GM19043 (cell line): Measurements from ENCODE around the gene LIPT2.
"Not testable (repeated sequence)": the region's sequence is repeated elsewhere in the genome, so short reads cannot be mapped to it uniquely, and the experiment has no call there.

Source experiments
- ATAC-seq: cut with Tn5 transposase; IDR thresholded peaks from one replicate; pipeline ENCODE4 v1.9.1; 2021; ENCODE audit warnings: low read depth; ENCODE audit not compliant: unreplicated experiment

Gene LIPT2

DNA sequence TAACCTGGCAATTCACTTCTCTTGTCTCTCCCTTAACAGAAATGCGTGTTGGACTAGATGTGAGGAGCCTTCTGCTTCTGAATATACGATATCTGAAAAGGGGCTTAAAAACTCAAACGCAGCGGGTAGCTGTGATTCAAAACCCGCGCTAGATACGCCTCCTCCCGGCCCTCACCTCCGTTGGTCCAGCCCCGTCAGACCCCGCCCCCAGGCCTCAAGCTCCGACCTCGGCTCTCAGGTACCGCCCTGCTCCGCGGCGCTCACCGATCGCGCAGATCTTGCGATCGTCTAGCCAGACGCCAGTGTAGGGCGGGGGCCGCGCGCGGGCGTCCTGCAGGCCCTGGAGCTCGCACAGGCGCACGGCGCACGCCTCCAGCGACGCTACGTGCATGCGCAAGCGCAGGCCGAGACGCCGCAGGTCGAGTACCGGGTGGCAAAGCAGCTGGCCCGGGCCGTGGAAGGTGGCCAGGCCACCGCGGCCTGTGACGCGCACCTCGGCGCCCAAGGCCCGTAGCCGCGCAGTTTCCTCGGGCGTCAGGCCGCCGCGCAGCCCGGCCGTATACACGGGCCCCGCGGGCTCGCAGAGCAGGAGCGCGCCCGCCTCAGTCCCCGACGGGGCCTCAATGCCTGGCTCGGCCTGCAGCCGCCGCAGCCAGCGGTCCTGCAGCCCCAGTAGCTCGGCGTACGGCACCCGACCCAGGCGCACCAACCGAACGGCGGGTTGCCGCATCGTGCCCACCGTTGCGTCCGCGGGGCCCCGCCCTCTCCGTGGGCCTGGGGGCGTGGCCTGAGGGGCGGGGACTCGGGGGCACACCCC, at the start of gene LIPT2:
Gene LIPT2 (minus strand): TSS at position 751 of the 817 bp plus-strand sequence. CDS start 21 bp downstream, at position 730.
- peak; percentile 96 for ATAC-seq

DNA sequence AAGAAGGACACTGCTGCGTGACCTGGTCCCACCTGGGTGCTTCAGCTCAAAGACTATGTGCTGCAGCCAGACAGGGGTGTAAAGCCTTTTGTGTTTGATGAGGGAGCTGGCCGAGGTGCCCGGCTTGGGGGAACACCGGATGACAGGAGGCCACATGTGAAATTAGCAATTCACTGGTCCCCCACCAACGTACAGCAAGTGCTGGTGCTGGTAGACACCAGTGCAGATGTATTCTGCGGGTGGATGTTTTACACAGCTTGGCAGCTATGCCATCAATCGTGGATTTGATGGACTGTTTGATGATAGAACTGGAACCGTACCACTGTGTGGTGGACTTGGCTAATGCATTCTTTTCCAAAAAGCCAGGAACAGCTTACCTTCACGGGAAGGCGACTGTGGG, 47.9 kb upstream of the LIPT2 start:
- ATAC-seq, result no peak

DNA sequence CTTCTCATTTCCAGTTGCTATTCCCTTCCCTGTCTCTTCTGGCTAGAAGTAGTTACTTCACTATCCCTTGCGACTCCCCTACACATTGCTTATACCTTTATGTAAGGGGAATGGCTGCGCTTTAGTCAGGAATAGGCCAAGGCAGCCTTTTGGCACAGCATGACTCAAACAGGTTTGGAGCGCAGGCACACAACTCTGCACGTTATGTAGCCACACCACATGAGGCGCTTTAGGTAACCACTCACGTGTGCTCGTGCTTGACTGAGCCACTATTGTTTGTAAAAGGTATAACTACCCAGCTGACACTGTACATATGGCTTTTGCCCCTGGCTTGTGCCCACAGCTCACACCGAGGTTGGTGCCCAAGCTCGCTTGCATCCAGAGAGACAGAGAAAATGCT, 46.7 kb upstream of the LIPT2 start:
- no peak for ATAC-seq

DNA sequence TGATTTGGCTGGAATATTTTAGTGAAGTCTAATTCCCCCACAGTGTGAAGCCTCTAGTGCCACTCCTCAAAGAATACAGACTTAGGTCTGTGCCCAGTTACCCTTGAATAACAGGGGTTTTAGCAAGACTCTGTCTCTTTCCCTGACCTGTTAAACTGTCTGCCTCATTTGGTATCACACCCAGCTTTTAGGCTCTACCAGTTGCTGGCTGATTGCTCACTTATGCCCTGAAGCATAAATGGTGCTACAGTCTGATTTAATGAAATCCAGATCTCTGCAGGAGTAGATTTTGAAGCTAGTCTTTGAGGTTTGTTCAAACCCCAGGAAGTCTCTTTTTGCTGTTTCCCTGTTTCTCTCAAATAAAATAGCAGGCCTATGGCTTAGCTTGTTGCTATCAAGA, 45.2 kb upstream of the LIPT2 start:
- ATAC-seq, result no peak

DNA sequence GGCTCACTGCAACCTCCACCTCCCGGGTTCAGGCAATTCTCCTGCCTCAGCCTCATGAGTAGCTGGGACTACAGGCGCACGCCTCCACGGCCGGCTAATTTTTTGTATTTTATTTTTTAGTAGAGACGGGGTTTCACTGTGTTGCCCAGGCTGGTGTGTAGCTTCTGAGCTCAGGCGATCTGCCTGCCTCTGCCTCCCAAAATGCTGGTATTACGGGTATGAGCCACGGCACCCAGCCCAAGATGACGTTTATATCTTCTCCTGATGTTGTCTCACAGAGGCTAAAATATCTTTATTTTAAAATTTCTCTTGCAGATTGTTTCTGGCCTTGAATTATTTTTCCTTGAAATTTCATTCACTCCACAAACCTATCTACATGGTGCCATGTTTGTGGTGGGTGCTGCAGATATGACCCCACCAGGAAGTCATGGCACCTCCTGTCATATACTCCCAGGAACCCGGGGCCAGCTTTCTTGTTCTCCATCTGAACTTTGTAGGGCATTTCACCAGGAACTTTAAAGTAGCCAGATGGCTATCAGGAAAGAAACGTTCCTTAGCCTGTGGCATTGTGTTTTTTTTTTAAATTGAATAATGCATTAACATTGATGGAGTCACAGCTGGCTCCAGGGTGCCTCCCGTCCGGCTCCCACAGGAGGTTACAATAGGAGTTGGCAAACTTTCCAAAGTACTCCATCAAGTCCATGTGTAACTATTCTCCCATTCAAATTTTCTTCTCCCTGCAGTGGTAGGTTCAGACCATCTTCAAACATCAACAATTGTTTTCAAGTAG, 42.0 kb upstream of the LIPT2 start:
- no peak for ATAC-seq

DNA sequence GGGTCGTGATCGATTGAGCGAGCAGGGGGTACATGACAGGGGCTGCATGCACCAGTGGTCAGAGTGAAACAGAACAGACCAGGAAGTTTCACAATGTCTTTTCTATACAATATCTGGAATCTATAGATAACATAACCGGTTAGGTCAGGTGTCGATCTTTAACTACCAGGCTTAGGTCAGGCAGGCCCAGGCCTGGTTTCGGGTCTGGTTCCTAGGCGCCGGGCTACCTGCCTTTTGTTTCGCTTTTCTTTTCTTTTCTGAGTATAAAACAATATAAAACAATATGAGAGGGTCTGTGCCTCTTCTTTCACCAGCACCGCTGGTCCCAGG, 41.4 kb upstream of the LIPT2 start:
- ATAC-seq, result not testable (repeated sequence)

DNA sequence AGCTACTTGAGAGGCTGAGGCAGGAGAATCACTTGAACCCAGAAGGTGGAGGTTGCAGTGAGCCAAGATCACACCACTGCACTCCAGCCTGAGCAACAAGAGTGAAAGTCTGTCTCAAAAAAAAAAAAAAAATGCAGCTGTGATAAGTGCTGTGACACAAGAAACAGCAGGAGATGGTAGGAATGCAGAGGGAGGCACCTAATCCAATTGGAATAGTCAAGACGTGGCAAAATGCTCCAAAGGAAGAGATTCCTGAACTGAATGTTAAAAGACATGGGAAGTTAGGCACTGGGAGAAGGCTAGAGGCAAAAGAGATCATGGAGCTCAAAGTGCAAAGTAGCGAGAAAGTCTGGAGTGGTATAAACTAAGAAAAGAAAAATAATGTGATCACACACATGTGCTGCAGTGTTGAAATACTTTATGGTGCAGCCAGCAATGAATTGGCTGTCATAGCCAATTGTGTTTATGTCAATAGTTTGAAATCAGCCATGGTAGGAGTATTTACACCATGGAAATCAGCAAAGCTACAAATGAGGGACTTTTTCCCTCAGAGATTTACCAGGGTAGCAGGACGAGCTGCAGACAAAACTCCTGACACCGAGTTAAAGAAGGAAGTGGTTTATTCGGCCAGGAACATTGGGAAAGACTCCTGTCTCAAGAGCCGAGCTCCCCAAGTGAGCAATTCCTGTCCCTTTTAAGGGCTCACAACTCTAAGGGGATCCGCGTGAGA, 40.9 kb upstream of the LIPT2 start:
- ATAC-seq, result no peak

DNA sequence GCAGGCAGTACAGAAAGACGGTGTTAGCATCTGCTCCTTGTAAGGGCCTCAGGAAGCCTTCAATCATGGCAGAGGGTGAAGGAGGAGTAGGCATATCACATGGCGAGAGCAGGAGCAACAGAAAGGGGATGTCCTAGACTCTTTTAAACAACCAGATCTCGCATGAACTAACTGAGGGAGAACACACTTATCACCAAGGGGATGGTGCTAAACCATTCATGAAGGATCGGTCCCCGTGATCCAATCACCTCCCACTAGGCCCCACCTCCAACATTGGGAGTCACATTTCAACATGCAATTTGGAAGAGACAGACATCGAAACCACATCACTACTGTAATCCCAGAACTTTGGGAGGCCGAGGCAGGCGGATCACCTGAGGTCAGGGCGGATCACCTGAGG, 39.9 kb upstream of the LIPT2 start:
- no peak for ATAC-seq

DNA sequence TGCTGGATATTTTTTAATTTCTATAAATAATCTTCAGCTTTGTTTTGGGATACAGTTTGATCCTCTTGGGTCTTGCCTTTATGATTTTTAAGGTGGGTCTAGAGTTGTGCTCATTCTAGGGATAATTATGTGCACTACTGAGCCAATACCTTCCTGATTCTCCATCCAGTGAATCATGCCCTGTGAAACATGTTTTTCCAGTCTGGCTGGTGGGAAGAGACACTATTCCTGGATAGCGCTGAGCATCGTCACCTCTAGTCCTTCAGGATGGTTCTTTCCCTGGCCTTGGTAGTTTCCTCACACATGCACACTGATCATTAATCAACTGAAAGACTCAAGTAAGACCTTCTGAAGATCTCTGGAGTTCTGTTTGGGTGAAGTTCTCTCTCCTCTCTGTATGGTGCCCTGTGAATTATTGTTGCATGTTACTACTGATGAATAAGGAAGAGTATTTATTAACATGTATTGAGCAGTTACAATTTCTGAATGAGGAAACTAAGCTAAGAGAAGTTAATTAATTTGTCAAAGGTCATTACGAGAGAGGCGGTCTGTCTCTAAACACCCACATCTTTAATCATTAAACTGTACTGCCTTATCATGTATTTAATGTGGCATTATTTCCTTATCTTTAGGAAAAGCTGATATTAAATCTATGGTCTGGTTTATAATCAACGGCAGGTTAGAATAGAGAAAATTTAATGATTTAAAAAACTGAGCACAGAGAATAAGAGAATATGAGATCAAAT, 39.1 kb upstream of the LIPT2 start:
- ATAC-seq, result no peak

DNA sequence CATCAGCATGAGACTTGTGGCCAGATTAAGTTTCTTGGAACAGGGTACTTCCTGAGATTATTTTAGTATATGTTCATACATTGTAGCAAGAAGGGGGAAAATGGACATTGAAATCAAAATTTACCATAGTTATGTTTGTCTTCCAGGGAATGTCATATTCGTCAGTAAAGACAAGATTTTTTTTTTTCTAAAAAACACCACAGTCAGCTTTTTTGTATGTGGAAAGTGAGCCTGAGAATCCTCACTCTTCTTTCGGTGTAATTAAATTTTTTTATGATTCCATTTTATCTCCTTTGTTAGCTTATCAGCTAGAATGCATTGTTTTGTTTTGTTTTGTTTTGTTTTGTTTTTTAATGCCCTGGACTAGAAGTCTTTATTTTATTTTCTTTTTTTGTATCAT, 31.5 kb upstream of the LIPT2 start:
- no peak for ATAC-seq

DNA sequence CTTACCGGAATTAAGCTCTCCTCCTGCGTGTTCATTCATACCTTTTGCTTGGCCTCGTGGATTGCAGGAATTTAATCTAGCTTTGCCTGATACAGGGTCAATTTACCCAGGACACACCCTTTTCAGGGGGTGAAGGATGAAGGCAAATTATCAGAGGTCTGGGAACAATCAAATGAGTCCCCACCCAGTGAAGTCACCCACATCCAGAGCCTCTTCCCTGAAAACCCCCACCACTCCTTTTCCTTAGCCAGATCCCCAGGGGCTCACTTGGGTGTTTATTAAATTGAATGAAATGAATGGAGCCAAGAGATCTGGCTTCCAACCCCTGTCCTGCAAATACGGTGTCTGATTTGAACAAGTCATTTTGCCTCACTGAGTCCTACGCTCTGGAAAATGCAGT, 31.0 kb upstream of the LIPT2 start:
- no peak for ATAC-seq

DNA sequence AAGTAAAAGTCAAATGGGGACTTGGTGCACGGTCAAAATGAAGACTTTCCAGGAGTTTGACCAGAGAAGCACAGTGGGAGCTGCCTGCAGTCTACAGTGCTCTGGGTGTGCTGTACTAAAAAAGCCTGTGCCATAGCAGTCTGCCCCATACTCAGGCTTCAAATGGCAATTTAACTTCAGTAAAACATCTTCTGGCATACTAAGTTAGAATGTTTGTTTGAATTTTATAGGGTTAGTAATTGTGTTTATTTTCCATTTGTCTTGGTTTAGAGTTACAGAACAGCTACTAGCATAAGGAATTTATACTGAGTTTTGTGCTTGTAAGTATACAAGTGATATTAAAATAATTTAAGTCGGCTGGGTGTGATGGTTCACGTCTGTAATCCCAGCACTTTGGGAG, 29.3 kb upstream of the LIPT2 start:
- ATAC-seq, result no peak

DNA sequence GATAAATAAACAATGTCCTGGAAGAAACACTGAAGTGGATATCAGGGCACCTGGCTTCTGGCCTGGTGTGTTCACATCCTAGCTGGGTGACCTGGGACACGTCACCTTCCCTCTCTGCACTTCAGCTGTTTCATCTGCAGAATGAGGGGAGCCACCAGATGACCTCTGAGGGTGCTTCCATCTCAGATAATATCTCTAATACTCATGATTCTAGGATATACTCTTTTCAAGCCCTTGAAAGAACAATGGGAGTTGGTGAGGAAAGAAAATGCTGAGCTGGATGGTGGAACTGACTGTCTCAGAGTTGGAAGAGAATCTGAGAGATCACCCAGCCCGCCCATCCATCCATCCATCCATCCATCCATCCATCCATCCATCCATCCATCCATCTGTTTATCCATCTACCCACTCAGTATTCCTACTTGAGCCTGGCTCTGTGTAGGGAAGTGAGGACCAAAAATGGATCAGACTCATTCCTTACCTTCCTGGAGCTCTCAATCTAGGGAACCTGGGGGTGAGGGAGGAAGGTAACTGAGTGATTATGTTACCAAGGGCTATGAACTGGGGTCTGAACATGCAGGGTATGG, 28.2 kb upstream of the LIPT2 start:
- ATAC-seq, result no peak

DNA sequence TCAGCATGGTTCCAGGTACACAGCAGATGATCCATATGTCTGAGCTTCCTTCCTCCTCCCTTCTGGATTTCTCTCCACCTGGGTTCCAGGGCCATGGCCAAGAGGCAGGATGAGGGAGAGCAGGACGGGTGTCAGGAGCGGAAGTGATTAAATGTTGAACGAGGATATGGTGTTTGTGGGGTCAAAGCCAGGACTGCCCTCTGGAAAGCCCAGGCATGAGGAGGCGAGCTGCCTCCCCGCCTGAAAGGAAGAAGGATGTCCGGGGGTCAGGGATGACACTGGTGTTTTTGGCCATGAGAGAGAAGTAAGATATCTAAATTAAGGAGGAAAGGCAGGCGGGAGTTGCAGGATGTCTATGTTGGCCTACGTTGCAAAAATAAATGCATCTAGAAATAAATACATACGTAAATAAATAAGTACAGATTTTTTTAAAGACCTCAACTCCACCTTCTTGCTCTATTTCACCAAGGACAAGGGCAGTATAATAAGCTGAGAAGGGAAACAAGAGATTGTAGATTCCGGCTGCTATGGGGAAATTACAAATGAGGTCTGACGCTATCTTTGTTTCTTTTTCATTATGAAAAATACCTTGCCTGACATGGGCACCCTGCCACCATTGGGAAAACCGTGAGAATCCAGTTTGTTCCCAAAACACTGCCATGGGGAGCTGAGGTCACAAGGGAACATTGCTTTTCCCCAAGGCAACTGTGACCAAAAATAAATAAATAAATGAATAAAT, 27.6 kb upstream of the LIPT2 start:
- ATAC-seq, result no peak

DNA sequence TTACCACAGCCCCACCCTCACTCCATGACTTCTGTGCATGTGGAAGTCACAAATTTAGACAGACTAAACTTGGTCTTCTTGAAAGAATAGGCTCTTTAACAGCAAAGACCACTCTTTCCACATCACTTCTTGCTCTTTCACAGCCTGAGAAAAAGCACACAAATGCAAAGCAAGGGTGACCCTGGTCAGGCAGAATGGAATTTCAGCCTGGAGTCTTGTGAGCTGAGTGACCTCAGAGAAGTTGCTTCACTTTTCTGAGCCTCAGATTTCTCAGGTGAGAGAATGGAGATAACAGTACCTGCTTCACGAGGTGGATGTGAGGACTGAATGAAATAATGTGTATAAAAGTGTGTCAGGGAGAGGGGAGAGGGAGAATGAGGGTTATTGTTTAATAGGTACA, 26.8 kb upstream of the LIPT2 start:
- ATAC-seq, result no peak

DNA sequence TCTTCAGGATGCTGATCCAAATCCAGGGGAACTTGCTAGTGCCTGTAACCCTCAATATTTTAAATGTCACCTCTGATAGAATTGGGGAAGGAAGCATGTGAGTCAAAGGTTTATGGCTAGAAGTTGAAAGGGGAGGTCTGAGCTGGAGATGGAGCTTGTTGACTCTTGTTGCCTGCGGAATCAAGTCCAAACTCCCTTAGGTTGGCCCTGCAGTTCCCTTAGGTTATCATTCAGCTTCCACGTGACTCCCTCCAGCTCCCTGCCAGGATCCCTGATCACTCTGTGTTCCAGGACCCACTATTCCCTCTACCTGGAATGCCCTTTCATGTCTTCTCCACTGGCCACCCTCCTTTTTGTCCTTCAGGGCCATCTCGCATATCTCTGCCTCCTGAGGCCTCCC, 26.2 kb upstream of the LIPT2 start:
- ATAC-seq, result no peak

DNA sequence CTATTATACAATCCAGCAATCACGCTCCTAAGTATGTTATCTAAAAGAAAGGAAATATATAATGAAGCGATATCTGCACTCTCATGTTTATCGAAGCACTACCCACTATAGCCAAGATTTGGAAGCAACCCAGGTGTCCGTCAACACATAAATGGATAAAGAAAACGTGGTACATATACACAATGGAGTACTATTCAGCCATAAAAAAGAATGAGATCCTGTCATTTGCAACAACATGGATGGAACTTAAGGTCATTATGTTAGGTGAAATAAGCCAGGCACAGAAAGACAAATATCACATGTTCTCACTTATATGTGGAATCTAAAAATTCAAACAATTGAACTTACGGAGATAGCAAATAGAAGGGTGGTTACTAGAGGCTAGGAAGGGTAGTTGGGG, 24.1 kb upstream of the LIPT2 start:
- not testable (repeated sequence) for ATAC-seq

DNA sequence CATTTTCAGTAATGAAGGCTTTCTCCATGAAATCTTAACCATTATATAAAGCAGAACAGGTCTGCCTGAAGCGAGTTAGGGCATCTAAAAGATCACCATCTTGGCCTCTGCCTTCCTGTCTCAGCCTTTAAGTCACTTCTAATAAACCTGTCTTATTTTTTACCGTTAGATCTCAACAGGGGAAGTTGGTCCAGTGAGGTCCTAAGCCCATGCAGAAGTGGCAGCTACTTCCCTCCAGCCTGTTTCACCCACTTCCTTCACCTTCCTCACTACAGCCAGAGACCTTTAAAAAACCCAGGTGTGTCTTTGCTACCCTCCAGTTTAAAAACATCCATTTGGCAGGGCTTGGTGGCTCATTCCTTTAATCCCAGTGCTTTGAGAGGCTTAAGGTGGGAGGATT, 14.1 kb upstream of the LIPT2 start:
- no peak for ATAC-seq

DNA sequence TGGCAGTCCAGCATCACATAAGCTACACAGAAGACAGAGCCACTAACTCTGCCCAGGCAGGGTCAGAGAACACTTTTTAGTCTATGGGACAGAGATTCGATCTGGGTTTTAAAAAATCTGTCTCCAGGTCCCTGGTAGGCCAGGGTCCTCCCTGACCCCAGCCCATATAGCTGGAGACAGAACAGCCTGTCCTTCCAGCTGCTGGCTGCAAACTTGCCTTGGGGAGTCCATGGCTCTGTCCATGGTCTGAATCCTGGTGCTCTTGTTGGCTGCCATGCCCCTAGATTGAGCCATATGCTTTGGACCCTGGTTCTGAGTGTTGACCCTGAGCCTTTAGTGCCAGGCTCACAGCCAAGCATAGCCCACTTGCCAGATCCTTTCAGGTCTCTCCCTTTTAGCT, 13.3 kb upstream of the LIPT2 start:
- no peak for ATAC-seq

DNA sequence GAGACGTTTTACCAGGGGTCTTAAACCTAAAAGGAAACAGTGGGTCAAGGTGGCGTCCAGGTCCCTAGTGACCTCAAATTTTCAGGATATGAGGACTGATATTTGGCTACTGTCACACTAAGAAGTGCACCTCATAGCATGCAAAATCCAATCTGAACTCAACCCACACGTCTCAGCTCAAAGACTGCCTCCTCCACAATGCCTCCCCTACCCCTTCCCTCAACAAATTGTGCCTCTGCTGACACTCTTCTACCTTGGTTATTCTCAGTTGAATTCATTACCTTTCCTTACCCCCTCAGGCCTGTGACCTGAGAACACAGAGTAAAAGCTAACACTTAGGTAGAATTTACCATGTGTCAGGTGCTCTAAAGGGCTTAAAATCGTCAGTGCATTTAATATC, 12.4 kb upstream of the LIPT2 start:
- no peak for ATAC-seq
